Measurements from ENCODE around the gene RPUSD2.

DNA sequence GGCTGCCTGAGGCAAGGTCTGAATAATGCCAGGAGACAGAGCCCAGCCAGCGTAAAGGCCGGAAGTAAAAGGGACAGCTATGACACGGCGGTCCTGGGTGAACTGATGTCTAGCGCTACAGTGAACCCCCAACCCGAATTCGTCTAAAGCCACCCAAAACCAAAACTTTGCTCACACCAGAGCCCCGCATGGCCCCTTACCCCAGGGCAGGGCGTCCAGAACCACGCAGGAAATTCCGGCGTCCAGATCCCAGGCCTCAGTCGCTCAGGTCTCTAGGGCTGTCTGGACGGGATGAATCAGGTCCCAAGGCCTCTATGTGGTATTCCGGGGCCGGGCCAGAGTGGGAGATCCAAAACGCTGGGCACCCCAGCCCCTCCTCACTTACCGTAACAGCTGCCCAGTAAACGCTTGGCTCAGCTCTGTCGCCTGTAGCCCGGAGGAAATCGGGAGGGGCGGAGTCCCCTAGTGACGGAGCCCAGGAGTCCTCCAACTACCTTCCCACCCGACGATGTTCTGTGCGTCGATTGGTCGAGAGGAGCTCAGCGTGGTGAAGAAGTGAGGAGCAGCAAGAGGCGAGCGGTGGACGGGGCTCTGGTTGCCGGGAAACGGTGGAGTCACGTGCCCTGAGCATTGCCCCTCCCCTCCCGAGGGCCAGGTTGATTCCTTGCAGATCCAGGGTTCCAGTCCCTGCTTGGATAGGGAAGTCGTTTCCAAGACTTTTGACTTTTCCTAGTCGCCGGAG, 4.3 kb upstream of the RPUSD2 start, which contains the start of gene CCDC32:
- TF ChIP-seq, protein P1, sequence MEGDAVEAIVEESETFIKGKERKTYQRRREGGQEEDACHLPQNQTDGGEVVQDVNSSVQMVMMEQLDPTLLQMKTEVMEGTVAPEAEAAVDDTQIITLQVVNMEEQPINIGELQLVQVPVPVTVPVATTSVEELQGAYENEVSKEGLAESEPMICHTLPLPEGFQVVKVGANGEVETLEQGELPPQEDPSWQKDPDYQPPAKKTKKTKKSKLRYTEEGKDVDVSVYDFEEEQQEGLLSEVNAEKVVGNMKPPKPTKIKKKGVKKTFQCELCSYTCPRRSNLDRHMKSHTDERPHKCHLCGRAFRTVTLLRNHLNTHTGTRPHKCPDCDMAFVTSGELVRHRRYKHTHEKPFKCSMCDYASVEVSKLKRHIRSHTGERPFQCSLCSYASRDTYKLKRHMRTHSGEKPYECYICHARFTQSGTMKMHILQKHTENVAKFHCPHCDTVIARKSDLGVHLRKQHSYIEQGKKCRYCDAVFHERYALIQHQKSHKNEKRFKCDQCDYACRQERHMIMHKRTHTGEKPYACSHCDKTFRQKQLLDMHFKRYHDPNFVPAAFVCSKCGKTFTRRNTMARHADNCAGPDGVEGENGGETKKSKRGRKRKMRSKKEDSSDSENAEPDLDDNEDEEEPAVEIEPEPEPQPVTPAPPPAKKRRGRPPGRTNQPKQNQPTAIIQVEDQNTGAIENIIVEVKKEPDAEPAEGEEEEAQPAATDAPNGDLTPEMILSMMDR (IDR thresholded peaks at IDR 0.05) = no peak
- no peak for TF ChIP-seq ZFX (IDR thresholded peaks at IDR 0.05; ENCODE audit: borderline replicate concordance)
